A673 (cell line): ENCODE measurements around the gene MSH5. TPM values are rescaled to one million over a fixed set of nuclear protein-coding genes. Genes with fewer than 3 reads are reported as not detected.

ENCODE experiments used
- BruUV-seq: library from RNA; stranded (reverse); fragments of 400-500 nt; replicated peaks from 2 replicates; lab custom pipeline; 2021; lab: Mats Ljungman, UMichigan
- CTCF ChIA-PET: fragments of 300-600 bp; sonication (Branson Sonifier 250); formaldehyde crosslinking; loops from one replicate; lab custom pipeline; 2022; ENCODE audit warnings: antibody characterized with exemption; lab: Charles Lee
- POLR2A ChIA-PET: fragments of 300-600 bp; sonication (Branson Sonifier 250); formaldehyde crosslinking; loops from one replicate; lab custom pipeline; 2022; ENCODE audit warnings: antibody characterized with exemption; ENCODE audit not compliant: low non-redundant PET; lab: Charles Lee
- DNase-seq: peaks from one replicate; pipeline ENCODE4 v3.0.0-alpha.2; 2015; ENCODE audit warnings: low spot score
- H3K27ac ChIP-seq: fragments of 200-600 bp; sonication (generic); 2 replicates; pipeline ENCODE4 v1.5.1; 2016; ENCODE audit warnings: mixed run types, low read depth, mild to moderate bottlenecking, mixed read lengths, antibody characterized with exemption, low read length; ENCODE audit not compliant: poor library complexity, severe bottlenecking
- H3K27me3 ChIP-seq: fragments of 200-600 bp; sonication (generic); replicated peaks from 2 replicates; pipeline ENCODE4 v1.6.1; 2017; ENCODE audit warnings: mixed run types, low read depth, mild to moderate bottlenecking, mixed read lengths, antibody characterized with exemption, low read length; ENCODE audit not compliant: insufficient read depth, poor library complexity
- H3K36me3 ChIP-seq: fragments of 200-600 bp; sonication (generic); 2 replicates; pipeline ENCODE4 v1.6.1; 2016; ENCODE audit warnings: mixed run types, mild to moderate bottlenecking, mixed read lengths, antibody characterized with exemption, low read length; ENCODE audit not compliant: insufficient read depth, poor library complexity, severe bottlenecking
- H3K4me1 ChIP-seq: fragments of 200-600 bp; sonication (generic); 2 replicates; pipeline ENCODE4 v1.6.1; 2017; ENCODE audit warnings: mixed run types, mild to moderate bottlenecking, mixed read lengths, antibody characterized with exemption, low read length; ENCODE audit not compliant: insufficient read depth, poor library complexity, severe bottlenecking
- H3K4me3 ChIP-seq: fragments of 200-600 bp; sonication (generic); 2 replicates; pipeline ENCODE4 v1.5.1; 2016; ENCODE audit warnings: low read depth, mixed run types, mild to moderate bottlenecking, mixed read lengths, low read length; ENCODE audit not compliant: poor library complexity, severe bottlenecking
- H3K9me3 ChIP-seq: fragments of 200-600 bp; sonication (generic); 2 replicates; pipeline ENCODE4 v1.6.1; 2016; ENCODE audit warnings: mixed run types, low read depth, mild to moderate bottlenecking, mixed read lengths, antibody characterized with exemption, low read length; ENCODE audit not compliant: poor library complexity, severe bottlenecking
- CTCF ChIP-seq: fragments of 300-800, 200-600 bp; sonication (generic); conservative IDR thresholded peaks from 2 replicates; pipeline ENCODE4 v1.5.1; 2017; ENCODE audit warnings: low read depth, mild to moderate bottlenecking, antibody characterized with exemption, low read length, moderate library complexity, mixed read lengths
- EZH2 ChIP-seq: fragments of 200-600 bp; sonication (generic); IDR thresholded peaks from 2 replicates; pipeline ENCODE4 v1.6.1; 2017; ENCODE audit warnings: borderline replicate concordance, low read depth, mild to moderate bottlenecking, mixed read lengths, antibody characterized with exemption, low read length; ENCODE audit not compliant: poor library complexity, severe bottlenecking
- intact Hi-C: fragments of 100-400 bp; cut with micrococcal nuclease; formaldehyde crosslinking; loops from one replicate; pipeline ENCODE4 v1.10.0; 2022; ENCODE audit not compliant: unreplicated experiment
- total RNA-seq: library from RNA; stranded (reverse); gene quantifications from 2 replicates; pipeline ENCODE4 v1.2.3, GENCODE V29; 2021

The MSH5 gene
- total RNA-seq, 1 experiment from 2014 or later: 76.4 TPM

GRCh38 chr6:31785475-31785874 is 45.7 kb downstream of the MSH5 start:
- H3K4me3 ChIP-seq: no peak overlapping the region
- H3K4me1 ChIP-seq: no peaks in the 10 kb centered on the region
- H3K27me3 ChIP-seq: no peaks in the 10 kb centered on the region
- no peaks in the 10 kb centered on the region for H3K9me3 ChIP-seq
- TF ChIP-seq CTCF: no peak
- no peak for TF ChIP-seq EZH2
- no peak overlapping the region for H3K27ac ChIP-seq
- no TSS peak for BruUV-seq
- ChIA-PET CTCF (no interaction called here), POLR2A (no interaction called here)
- intact Hi-C loops: no loop called here
- DNase-seq: no peak
- peaks cover 68% of the 10 kb centered on the region for H3K36me3 ChIP-seq

- H3K9me3 ChIP-seq: no peaks in the 10 kb centered on the region
- peaks cover 11% of the 10 kb centered on the region for H3K4me1 ChIP-seq
- H3K27me3 ChIP-seq: no peaks in the 10 kb centered on the region
- H3K27ac ChIP-seq: no peak overlapping the region
- H3K36me3 ChIP-seq: peaks cover 50% of the 10 kb centered on the region
- TF ChIP-seq EZH2 (no peak), CTCF (peak; percentile 77)
- H3K4me3 ChIP-seq: no peak overlapping the region
- CTCF ChIA-PET: interaction anchor here (0.6 to 1.0 kb wide), 5 partner anchors 15 to 56 kb away, joined by 3 to 5 read pairs (median 4); partner anchors contain the start of genes CLIC1, HSPA1B and LSM2
- DNase-seq: peak; percentile 80
- BruUV-seq: no TSS peak
- intact Hi-C loops: loop anchor here (5.0 kb wide), 2 partner anchors 41 to 54 kb away; partner anchors contain the start of gene CLIC1
- POLR2A ChIA-PET: interaction anchor here (1.0 kb wide), 1 partner anchor 24 kb away, joined by 3 read pairs; the partner anchor contains the start of genes HSPA1A and HSPA1L
Observed at GRCh38 chr6:31791324-31792089, 51.7 kb downstream of the MSH5 start.

GRCh38 chr6:31792090-31792374 is 52.2 kb downstream of the MSH5 start:
- Histone ChIP-seq H3K27ac (no peak overlapping the region), H3K27me3 (no peaks in the 10 kb centered on the region), H3K4me3 (no peak overlapping the region), H3K4me1 (peaks cover 11% of the 10 kb centered on the region), H3K36me3 (peaks cover 52% of the 10 kb centered on the region), H3K9me3 (no peaks in the 10 kb centered on the region)
- no peak for TF ChIP-seq CTCF
- TF ChIP-seq EZH2: no peak
- no TSS peak for BruUV-seq
- CTCF ChIA-PET: no interaction called here
- no peak for DNase-seq
- POLR2A ChIA-PET: interaction anchor here (1.0 kb wide), 1 partner anchor 23 kb away, joined by 3 read pairs; the partner anchor contains the start of genes HSPA1A and HSPA1L
- intact Hi-C loops: loop anchor here (5.0 kb wide), 2 partner anchors 40 to 55 kb away; partner anchors contain the start of gene CLIC1
